RWPE2 (cell line): ENCODE results near the gene GFY.

Experiments
- ATAC-seq: fragments of 200-7000 bp; cut with Tn5 transposase; 3 replicates; pipeline ENCODE4 v1.9.1; 2021; ENCODE audit warnings: low read depth
- DNase-seq: peaks from one replicate; pipeline ENCODE4 v3.0.0-alpha.2; 2020; ENCODE audit warnings: low spot score
- H3K27ac ChIP-seq: fragments of 450-650 bp; 2 replicates; pipeline ENCODE4 v1.5.1; 2017; ENCODE audit warnings: mild to moderate bottlenecking; ENCODE audit not compliant: poor library complexity, severe bottlenecking
- H3K27me3 ChIP-seq: fragments of 250-450 bp; sonication (Bioruptor Pico); 2 replicates; pipeline ENCODE4 v1.5.1; 2021; ENCODE audit warnings: mild to moderate bottlenecking, moderate library complexity; ENCODE audit not compliant: insufficient read depth, poor library complexity, severe bottlenecking
- H3K36me3 ChIP-seq: fragments of 250-450 bp; sonication (Bioruptor Pico); 2 replicates; pipeline ENCODE4 v1.5.1; 2020; ENCODE audit warnings: low read depth, mild to moderate bottlenecking, moderate library complexity
- H3K4me1 ChIP-seq: fragments of 250-450 bp; sonication (Bioruptor Pico); 2 replicates; pipeline ENCODE4 v1.5.1; 2021; ENCODE audit warnings: mild to moderate bottlenecking, moderate library complexity; ENCODE audit not compliant: insufficient read depth, poor library complexity, severe bottlenecking
- H3K4me3 ChIP-seq: fragments of 250-450 bp; sonication (Bioruptor Pico); 2 replicates; pipeline ENCODE4 v1.5.1; 2021; ENCODE audit warnings: mild to moderate bottlenecking, moderate library complexity; ENCODE audit not compliant: severe bottlenecking
- H3K9me3 ChIP-seq: fragments of 250-450 bp; sonication (Bioruptor Pico); 2 replicates; pipeline ENCODE4 v1.5.1; 2021; ENCODE audit warnings: mild to moderate bottlenecking, moderate library complexity; ENCODE audit not compliant: severe bottlenecking
- CTCF ChIP-seq: fragments of 450-650 bp; IDR thresholded peaks from one replicate; pipeline ENCODE4 v1.5.1; 2017; ENCODE audit warnings: mild to moderate bottlenecking, moderate library complexity; ENCODE audit not compliant: poor library complexity, severe bottlenecking

Gene GFY

GRCh38 chr19:49465371-49465770 lies 40.2 kb downstream of the GFY start:
- ATAC-seq (no peak), DNase-seq (no peak)
- peaks cover 6% of the 10 kb centered on the region for H3K4me1 ChIP-seq
- H3K27me3 ChIP-seq = no peaks in the 10 kb centered on the region
- no peak for TF ChIP-seq CTCF
- H3K36me3 ChIP-seq = no peaks in the 10 kb centered on the region
- no peaks in the 10 kb centered on the region for H3K9me3 ChIP-seq
- H3K27ac ChIP-seq = no peak overlapping the region
- H3K4me3 ChIP-seq = no peak overlapping the region

DNA sequence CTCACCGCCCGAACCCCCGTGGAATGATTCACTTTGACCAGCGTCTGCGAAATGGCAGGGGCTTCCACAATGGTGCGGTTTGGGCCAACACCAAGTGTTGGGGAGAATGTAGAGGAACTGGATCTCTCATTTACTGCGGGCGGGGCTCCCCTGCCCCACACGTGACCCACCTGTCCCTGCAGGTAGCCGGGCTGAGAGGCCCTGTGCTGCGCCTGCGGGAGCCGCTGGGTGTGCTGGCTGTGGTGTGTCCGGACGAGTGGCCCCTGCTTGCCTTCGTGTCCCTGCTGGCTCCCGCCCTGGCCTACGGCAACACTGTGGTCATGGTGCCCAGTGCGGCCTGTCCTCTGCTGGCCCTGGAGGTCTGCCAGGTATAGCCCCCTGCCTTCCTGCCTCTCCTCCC lies 43.0 kb downstream of the GFY start:
- Histone ChIP-seq H3K4me1 (peaks cover 6% of the 10 kb centered on the region), H3K27me3 (no peaks in the 10 kb centered on the region), H3K27ac (peak overlapping the region; percentile 41), H3K4me3 (no peak overlapping the region), H3K9me3 (no peaks in the 10 kb centered on the region), H3K36me3 (no peaks in the 10 kb centered on the region)
- no peak for TF ChIP-seq CTCF
- DNase-seq (no peak), ATAC-seq (peak; percentile 53)

GRCh38 chr19:49468746-49469447 lies 43.7 kb downstream of the GFY start:
- Histone ChIP-seq H3K4me1 (peaks cover 6% of the 10 kb centered on the region), H3K9me3 (no peaks in the 10 kb centered on the region), H3K4me3 (no peak overlapping the region), H3K36me3 (no peaks in the 10 kb centered on the region), H3K27me3 (no peaks in the 10 kb centered on the region), H3K27ac (peak overlapping the region; percentile 41)
- no peak for TF ChIP-seq CTCF
- peak; percentile 76 for ATAC-seq
- no peak for DNase-seq

DNA sequence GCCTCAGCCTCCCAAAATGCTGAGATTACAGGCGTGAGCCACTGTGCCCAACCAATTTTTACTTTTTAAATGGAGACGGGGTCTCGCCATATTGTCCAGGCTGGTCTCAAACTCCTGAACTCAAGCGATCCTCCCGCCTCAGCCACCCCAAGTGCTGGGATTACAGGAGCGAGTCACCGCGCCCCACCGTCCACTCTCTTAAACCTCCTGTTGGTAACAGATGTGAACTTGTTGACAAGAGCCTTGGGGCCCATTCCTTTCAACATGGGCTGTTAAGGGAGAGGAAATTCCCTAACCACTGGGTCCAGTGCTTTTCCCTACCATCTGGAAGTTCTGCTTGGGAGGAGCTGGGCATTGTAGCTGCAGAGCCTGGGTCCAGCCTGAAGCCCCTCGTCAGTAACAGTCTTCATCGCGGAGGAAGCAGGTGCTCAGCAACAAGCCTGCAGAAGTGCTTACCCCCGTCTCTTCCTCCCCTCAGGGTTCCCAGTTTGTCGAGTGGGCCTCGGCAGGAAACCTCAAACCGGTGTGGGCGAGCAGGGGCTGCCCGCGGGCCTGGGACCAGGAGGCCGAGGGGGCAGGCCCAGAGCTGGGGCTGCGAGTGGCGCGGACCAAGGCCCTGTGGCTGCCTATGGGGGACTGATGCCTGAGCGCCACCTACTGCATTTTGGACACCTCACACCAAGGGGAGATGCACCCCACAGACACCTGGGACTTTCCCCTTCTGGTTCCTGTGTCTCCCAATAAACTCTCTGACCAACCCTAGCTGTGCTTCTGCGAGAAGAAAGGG lies 44.8 kb downstream of the GFY start:
- no peak overlapping the region for H3K4me3 ChIP-seq
- ATAC-seq (no peak), DNase-seq (no peak)
- no peak for TF ChIP-seq CTCF
- H3K27ac ChIP-seq = no peak overlapping the region
- H3K9me3 ChIP-seq = no peaks in the 10 kb centered on the region
- no peaks in the 10 kb centered on the region for H3K36me3 ChIP-seq
- peaks cover 6% of the 10 kb centered on the region for H3K4me1 ChIP-seq
- no peaks in the 10 kb centered on the region for H3K27me3 ChIP-seq

DNA sequence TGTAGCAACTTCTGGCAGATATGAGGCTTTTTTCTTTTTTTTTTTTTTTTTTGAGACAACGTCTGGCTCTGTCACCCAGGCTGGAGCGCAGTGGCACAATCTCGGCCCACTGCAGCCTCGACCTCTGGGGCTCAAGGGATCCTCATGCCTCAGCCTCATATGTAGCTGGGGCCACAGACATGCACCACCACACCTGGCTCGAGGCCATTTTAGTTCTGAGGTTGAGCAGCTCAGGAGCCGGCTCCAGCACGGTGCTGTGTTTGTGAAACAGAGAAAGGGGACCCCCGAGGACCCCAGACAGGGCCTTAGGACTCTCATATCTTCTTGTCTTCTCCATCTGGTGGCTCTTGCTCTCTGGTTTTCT lies 45.4 kb downstream of the GFY start:
- DNase-seq = no peak
- H3K27me3 ChIP-seq = no peaks in the 10 kb centered on the region
- H3K36me3 ChIP-seq = no peaks in the 10 kb centered on the region
- H3K4me3 ChIP-seq = no peak overlapping the region
- no peak for TF ChIP-seq CTCF
- H3K27ac ChIP-seq = no peak overlapping the region
- H3K4me1 ChIP-seq = peaks cover 6% of the 10 kb centered on the region
- H3K9me3 ChIP-seq = no peaks in the 10 kb centered on the region
- ATAC-seq = no peak
